Measurements from ENCODE around the gene CINP. TPM values are rescaled to one million over a fixed set of nuclear protein-coding genes. Genes with fewer than 3 reads are reported as not detected.

The CINP gene
- total and polyA plus RNA-seq, 4 donors = 25.1 to 34.6 (median 30.2) TPM

GRCh38 chr14:102333795-102334705, 28.6 kb downstream of the CINP start (continued):
- TF ChIP-seq, protein P1, sequence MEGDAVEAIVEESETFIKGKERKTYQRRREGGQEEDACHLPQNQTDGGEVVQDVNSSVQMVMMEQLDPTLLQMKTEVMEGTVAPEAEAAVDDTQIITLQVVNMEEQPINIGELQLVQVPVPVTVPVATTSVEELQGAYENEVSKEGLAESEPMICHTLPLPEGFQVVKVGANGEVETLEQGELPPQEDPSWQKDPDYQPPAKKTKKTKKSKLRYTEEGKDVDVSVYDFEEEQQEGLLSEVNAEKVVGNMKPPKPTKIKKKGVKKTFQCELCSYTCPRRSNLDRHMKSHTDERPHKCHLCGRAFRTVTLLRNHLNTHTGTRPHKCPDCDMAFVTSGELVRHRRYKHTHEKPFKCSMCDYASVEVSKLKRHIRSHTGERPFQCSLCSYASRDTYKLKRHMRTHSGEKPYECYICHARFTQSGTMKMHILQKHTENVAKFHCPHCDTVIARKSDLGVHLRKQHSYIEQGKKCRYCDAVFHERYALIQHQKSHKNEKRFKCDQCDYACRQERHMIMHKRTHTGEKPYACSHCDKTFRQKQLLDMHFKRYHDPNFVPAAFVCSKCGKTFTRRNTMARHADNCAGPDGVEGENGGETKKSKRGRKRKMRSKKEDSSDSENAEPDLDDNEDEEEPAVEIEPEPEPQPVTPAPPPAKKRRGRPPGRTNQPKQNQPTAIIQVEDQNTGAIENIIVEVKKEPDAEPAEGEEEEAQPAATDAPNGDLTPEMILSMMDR (IDR thresholded peaks at IDR 0.05; ENCODE audit: low read depth, low read length, missing input control) = no peak
- TF ChIP-seq, protein P2, sequence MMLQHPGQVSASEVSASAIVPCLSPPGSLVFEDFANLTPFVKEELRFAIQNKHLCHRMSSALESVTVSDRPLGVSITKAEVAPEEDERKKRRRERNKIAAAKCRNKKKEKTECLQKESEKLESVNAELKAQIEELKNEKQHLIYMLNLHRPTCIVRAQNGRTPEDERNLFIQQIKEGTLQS (IDR thresholded peaks at IDR 0.05) = no peak
- TF ChIP-seq NR2F2 (IDR thresholded peaks at IDR 0.05) = no peak

DNA sequence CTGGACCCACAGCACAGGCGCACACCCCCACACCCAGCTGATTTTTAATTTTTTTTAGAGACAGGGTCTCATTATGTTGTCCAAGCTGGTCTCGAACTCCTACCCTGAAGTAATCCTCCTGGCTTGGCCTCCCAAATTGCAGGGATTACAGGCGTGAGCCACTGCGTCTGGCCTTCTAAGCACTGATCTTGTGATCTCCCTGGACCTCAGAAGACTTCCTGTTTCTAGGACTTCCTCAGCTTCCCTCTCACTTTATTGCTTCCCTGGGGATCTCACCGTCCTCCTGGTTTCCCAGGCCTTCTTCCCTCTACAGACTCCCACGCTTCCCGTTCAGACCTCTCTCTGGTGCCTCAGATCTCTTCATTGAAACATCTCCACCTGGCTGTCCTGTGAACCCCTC, 29.3 kb downstream of the CINP start:
- Histone ChIP-seq H3K9ac (ENCODE audit: low read depth in 1 of 2, low read length in 2 of 2) (no peak overlapping the region), H3K36me3 (ENCODE audit: control insufficient read depth in 4 of 4, insufficient read depth in 3 of 4, low read depth in 1 of 4, low read length in 3 of 4) (peaks cover 0 to 4% (median 4%) of the 10 kb centered on the region in 4 donors), H3K4me1 (ENCODE audit: control insufficient read depth in 4 of 4, insufficient read depth in 4 of 4, low read length in 3 of 4) (no peaks in the 10 kb centered on the region), H3K27ac (ENCODE audit: low read depth in 1 of 2, low read length in 2 of 2) (no peak overlapping the region), H3K4me3 (ENCODE audit: low read depth in 1 of 3, low read length in 3 of 3) (no peak overlapping the region), H3K27me3 (ENCODE audit: control insufficient read depth in 4 of 4, insufficient read depth in 4 of 4, low read length in 3 of 4) (no peaks in the 10 kb centered on the region), H3K9me3 (ENCODE audit: control insufficient read depth in 4 of 4, low read length in 3 of 4) (no peaks in the 10 kb centered on the region)
- WGBS = 84% methylated on average over 7 of the region's 7 CpGs
- TF ChIP-seq SP1 (IDR thresholded peaks at IDR 0.05) (no peak), HNF4G (IDR thresholded peaks at IDR 0.05) (no peak), TAF1 (conservative IDR thresholded peaks at IDR 0.05) (no peak), FOXA1 (IDR thresholded peaks at IDR 0.05) (no peak), GABPA (IDR thresholded peaks at IDR 0.05 in 1 of 2, conservative IDR thresholded peaks at IDR 0.05 in 1 of 2) (no peak), YY1 (IDR thresholded peaks at IDR 0.05) (no peak), RAD21 (IDR thresholded peaks at IDR 0.05) (no peak), FOXA2 (IDR thresholded peaks at IDR 0.05) (no peak), JUND (IDR thresholded peaks at IDR 0.05) (no peak), HNF4A (conservative IDR thresholded peaks at IDR 0.05) (no peak), EGR1 (IDR thresholded peaks at IDR 0.05; ENCODE audit: low read depth in 2 of 2) (no peak), NR2F2 (IDR thresholded peaks at IDR 0.05) (no peak), RXRA (IDR thresholded peaks at IDR 0.05) (no peak)
- TF ChIP-seq, protein P3, sequence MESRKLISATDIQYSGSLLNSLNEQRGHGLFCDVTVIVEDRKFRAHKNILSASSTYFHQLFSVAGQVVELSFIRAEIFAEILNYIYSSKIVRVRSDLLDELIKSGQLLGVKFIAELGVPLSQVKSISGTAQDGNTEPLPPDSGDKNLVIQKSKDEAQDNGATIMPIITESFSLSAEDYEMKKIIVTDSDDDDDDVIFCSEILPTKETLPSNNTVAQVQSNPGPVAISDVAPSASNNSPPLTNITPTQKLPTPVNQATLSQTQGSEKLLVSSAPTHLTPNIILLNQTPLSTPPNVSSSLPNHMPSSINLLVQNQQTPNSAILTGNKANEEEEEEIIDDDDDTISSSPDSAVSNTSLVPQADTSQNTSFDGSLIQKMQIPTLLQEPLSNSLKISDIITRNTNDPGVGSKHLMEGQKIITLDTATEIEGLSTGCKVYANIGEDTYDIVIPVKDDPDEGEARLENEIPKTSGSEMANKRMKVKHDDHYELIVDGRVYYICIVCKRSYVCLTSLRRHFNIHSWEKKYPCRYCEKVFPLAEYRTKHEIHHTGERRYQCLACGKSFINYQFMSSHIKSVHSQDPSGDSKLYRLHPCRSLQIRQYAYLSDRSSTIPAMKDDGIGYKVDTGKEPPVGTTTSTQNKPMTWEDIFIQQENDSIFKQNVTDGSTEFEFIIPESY (IDR thresholded peaks at IDR 0.05) = no peak
- TF ChIP-seq, protein P4, sequence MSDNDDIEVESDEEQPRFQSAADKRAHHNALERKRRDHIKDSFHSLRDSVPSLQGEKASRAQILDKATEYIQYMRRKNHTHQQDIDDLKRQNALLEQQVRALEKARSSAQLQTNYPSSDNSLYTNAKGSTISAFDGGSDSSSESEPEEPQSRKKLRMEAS (IDR thresholded peaks at IDR 0.05) = no peak
- TF ChIP-seq, protein P1 (IDR thresholded peaks at IDR 0.05; ENCODE audit: low read depth, low read length, missing input control) = no peak
- no peak for DNase-seq (ENCODE audit: low spot score)

Measured in liver (tissue), 9 donors.